Fibroblast of the aortic adventitia (primary cell): ENCODE measurements around the gene CHSY3. TPM values are rescaled to one million over a fixed set of nuclear protein-coding genes. Genes with fewer than 3 reads are reported as not detected.

Experiments
- DNase-seq: peaks from one replicate; pipeline ENCODE4 v3.0.0-alpha.2; 2010; ENCODE audit warnings: low read depth
- H3K4me3 ChIP-seq: 2 replicates; pipeline ENCODE4 v1.5.1; 2011; ENCODE audit warnings: low read depth, mild to moderate bottlenecking, control low read depth, low read length, moderate library complexity
- total RNA-seq: library from RNA; depleted of rRNA; stranded (reverse); fragments of >200 nt; gene quantifications from 2 replicates; pipeline ENCODE4 v1.2.3, GENCODE V29; 2012; ENCODE audit warnings: low replicate concordance
- TF ChIP-seq, protein P1 (sequence below): IDR thresholded peaks from 2 replicates; pipeline ENCODE4 v1.5.1; 2011; ENCODE audit warnings: mild to moderate bottlenecking, low read length, control low read depth, inconsistent platforms; ENCODE audit not compliant: insufficient read depth

Gene CHSY3
- total RNA-seq = 2.9 and 17.8 TPM in 2 replicates

DNA sequence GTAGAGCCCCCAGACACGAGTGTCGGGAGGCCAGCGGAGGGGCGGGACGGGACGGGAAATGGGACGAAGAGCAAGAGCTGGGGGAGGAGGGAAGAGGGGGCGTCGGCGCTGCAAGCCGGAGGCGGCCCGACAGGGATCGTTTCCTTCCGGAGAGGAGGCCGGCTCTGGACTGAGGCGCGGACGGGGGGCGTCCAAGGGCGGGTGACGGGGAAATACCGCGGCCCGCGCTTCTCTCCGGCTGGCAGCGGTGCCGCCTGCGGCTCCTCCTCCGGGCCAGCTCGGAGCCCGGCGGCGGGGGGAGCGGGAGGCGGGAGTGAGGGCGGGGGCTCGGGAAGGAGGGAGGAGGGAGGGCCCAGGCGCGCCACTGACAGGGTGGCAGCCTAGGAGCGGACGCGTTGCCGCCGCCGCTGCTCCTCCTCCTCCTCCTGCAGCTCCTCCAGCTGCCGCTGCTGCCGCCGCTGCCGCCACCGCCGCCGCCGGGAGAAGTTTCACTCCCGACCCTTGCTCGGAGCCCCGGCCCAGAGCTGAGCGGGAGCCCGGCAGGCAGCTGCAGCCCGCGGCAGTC lies at the start of gene CHSY3:
Gene CHSY3 (plus strand): TSS at position 364 of the 565 bp plus-strand sequence.
- TF ChIP-seq, protein P1, sequence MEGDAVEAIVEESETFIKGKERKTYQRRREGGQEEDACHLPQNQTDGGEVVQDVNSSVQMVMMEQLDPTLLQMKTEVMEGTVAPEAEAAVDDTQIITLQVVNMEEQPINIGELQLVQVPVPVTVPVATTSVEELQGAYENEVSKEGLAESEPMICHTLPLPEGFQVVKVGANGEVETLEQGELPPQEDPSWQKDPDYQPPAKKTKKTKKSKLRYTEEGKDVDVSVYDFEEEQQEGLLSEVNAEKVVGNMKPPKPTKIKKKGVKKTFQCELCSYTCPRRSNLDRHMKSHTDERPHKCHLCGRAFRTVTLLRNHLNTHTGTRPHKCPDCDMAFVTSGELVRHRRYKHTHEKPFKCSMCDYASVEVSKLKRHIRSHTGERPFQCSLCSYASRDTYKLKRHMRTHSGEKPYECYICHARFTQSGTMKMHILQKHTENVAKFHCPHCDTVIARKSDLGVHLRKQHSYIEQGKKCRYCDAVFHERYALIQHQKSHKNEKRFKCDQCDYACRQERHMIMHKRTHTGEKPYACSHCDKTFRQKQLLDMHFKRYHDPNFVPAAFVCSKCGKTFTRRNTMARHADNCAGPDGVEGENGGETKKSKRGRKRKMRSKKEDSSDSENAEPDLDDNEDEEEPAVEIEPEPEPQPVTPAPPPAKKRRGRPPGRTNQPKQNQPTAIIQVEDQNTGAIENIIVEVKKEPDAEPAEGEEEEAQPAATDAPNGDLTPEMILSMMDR = no peak
- DNase-seq = peak; percentile 55
- H3K4me3 ChIP-seq = peak within 1 kb of the TSS; percentile 68

DNA sequence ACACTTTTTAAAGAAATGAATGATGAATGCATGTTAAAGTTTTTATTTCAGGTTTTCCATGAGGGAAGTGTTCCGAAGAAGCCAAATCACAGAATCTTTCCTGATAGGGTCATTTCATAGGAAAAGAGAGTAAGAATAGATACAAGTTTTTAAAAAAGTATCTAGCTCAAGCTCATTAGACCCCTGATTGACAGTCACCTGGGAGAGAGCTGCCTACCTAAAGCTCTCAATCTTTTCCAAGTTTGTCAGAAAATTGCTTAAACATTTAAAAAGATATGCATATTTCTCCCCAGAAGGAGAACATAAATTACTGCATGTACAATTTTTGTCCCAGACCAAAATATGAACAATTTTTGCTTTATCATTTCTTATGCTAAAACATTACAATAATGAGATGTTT lies 47.9 kb upstream of the CHSY3 start:
- TF ChIP-seq, protein P1 = no peak
- no peak for DNase-seq

DNA sequence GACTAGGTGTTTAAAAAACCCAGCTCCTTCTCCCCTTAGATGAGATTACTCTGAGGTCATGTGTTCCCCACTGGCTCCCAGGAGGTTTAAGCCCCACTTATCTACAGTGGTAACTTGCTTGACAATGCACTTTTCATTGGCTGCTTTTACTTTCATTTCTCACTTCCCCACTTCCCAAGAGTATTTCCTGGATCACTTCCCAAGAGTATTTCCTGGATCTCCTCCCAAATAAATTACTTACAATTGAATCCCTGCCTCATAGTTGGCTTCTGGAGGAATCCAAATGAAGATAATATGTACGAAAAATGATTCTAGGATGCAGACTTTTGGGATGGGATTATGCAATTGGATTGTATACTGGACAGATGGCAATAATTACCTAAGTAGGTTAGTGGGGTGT lies 47.1 kb upstream of the CHSY3 start:
- H3K4me3 ChIP-seq = no peak overlapping the region
- DNase-seq = peak; percentile 59
- TF ChIP-seq, protein P1 = no peak

More for the DNA sequence above, 47.9 kb upstream of the CHSY3 start:
- H3K4me3 ChIP-seq = no peak overlapping the region

DNA sequence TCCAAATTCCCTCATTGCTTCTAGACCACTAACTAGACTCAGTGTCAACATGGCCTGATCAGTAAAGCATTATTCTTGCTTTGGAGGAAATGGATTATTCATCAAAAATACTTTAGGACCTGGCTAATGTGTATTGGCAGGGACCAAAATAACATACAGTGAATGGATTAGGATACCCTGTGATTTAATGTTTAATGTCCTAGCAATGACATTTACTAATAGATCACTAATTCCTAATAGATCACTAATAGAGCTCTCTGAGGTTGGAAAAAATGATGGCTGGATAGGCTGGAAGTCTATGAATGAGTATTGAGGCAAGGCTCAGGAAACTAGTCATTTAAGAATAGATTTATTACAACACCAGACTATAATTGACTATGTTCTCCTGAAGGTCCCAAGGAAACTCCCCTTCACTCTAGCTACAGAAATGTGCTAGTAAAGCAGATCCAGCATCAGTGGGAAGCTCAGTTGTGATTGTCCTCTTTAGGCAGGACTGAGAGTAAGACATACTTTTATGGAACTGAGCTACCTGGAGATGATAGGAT lies 46.1 kb upstream of the CHSY3 start:
- no peak for DNase-seq
- no peak overlapping the region for H3K4me3 ChIP-seq
- TF ChIP-seq, protein P1 = no peak

DNA sequence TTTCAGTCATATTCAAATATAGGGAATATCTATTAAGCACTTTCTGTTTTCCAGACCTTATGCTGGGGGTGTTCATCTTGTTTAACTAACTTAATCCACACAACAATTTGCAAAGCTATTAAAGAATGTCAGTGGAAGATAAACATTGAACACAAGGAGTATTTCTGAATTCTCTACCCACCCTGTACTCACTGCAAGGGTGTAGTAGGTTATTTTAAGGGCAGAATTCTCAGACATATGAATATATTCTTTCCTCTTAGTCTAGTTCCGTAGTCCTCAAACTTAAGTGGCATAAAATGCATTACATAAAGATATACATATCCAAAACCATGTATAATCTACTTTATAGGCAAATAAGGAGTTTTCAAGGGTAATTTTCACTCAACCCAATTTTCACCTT lies 19.9 kb upstream of the CHSY3 start:
- TF ChIP-seq, protein P1 = no peak
- no peak for DNase-seq
- H3K4me3 ChIP-seq = no peak overlapping the region

DNA sequence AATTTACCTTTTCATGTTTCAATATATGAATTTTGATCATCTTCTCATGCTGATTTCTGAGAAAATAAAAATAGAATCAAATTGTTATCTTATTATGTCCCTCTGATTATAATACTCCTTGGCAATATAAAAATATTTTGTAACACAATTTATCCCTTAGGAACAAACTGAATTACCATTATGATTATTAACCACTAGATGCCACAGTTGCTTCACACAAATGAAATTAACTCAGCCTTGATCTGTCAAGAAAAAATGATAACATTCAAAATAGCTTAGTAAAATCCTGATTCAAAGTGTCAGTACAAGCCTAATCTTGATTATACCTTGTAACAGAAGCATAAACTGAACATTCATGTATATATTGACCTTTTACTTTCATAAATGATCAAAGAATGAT lies 4.8 kb upstream of the CHSY3 start:
- DNase-seq = peak; percentile 55
- TF ChIP-seq, protein P1 = peak; percentile 19
- no peak overlapping the region for H3K4me3 ChIP-seq

DNA sequence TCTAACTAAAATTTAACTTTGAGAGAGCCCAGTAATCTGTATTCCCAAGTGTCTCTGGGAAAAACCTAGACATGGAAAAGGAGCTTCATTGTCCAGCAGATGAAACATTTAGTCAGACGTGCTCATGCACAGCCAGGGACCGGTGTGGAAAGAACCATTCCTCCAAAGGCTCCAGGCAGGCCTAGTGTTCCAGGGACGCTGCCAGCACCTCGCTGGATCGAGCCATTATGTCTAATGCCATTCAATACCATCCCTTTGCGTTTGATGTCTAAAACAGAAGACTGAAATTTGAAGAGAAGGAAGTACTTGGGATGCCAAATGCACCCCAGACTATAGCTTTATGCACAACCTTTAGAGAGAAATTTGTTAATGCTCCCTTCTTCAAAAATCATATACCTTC lies 1.4 kb upstream of the CHSY3 start:
- H3K4me3 ChIP-seq = no peak overlapping the region
- no peak for DNase-seq
- TF ChIP-seq, protein P1 = no peak
